Activated T-cell treated with anti-CD3 and anti-CD28 coated beads, Interleukin-2, amount 50 U/mL, for 24 hours (primary cell): ENCODE data around the gene PSEN2.

Experiments used
- DNase-seq: peaks from one replicate; pipeline ENCODE4 v3.0.0-alpha.2; 2020
- H3K27ac Mint-ChIP-seq: 2 replicates; pipeline ENCODE4 v1.8.0; 2020; ENCODE audit warnings: mild to moderate bottlenecking, mixed read lengths
- H3K27me3 Mint-ChIP-seq: 2 replicates; pipeline ENCODE4 v1.8.0; 2020; ENCODE audit warnings: mixed read lengths
- H3K36me3 Mint-ChIP-seq: 2 replicates; pipeline ENCODE4 v1.8.0; 2020; ENCODE audit warnings: low read depth, mixed read lengths
- H3K4me1 Mint-ChIP-seq: 2 replicates; pipeline ENCODE4 v1.8.0; 2020; ENCODE audit warnings: low read depth, mixed read lengths
- H3K4me3 Mint-ChIP-seq: 2 replicates; pipeline ENCODE4 v1.8.0; 2020; ENCODE audit warnings: mild to moderate bottlenecking, moderate library complexity, mixed read lengths
- H3K9me3 Mint-ChIP-seq: 2 replicates; pipeline ENCODE4 v1.8.0; 2020; ENCODE audit warnings: mixed read lengths

The PSEN2 gene

GRCh38 chr1:226888021-226888420, 17.6 kb downstream of the PSEN2 start:
- H3K4me1 Mint-ChIP-seq = peaks cover 32% of the 10 kb centered on the region
- H3K36me3 Mint-ChIP-seq = peaks cover 8% of the 10 kb centered on the region
- H3K4me3 Mint-ChIP-seq = no peak overlapping the region
- DNase-seq = no peak
- no peaks in the 10 kb centered on the region for H3K9me3 Mint-ChIP-seq
- no peak overlapping the region for H3K27ac Mint-ChIP-seq
- H3K27me3 Mint-ChIP-seq = no peaks in the 10 kb centered on the region

GRCh38 chr1:226888816-226889215, 18.4 kb downstream of the PSEN2 start:
- Mint-ChIP-seq H3K27me3 (no peaks in the 10 kb centered on the region), H3K27ac (no peak overlapping the region), H3K36me3 (peaks cover 8% of the 10 kb centered on the region), H3K4me3 (no peak overlapping the region), H3K9me3 (no peaks in the 10 kb centered on the region), H3K4me1 (peaks cover 25% of the 10 kb centered on the region)
- no peak for DNase-seq

GRCh38 chr1:226889616-226890330, 19.4 kb downstream of the PSEN2 start:
- Mint-ChIP-seq H3K36me3 (peaks cover 8% of the 10 kb centered on the region), H3K4me1 (peaks cover 15% of the 10 kb centered on the region), H3K4me3 (no peak overlapping the region), H3K27me3 (no peaks in the 10 kb centered on the region), H3K9me3 (no peaks in the 10 kb centered on the region), H3K27ac (no peak overlapping the region)
- DNase-seq = no peak

GRCh38 chr1:226890331-226891108, 20.1 kb downstream of the PSEN2 start:
- DNase-seq = no peak
- Mint-ChIP-seq H3K9me3 (no peaks in the 10 kb centered on the region), H3K4me1 (peaks cover 7% of the 10 kb centered on the region), H3K27ac (no peak overlapping the region), H3K27me3 (no peaks in the 10 kb centered on the region), H3K4me3 (no peak overlapping the region), H3K36me3 (peaks cover 8% of the 10 kb centered on the region)

GRCh38 chr1:226891346-226891745, 20.9 kb downstream of the PSEN2 start:
- H3K36me3 Mint-ChIP-seq = peaks cover 8% of the 10 kb centered on the region

GRCh38 chr1:226891846-226892523, 21.6 kb downstream of the PSEN2 start:
- Mint-ChIP-seq H3K4me1 (no peaks in the 10 kb centered on the region), H3K36me3 (peaks cover 8% of the 10 kb centered on the region), H3K4me3 (no peak overlapping the region), H3K9me3 (no peaks in the 10 kb centered on the region), H3K27ac (no peak overlapping the region), H3K27me3 (no peaks in the 10 kb centered on the region)
- DNase-seq = no peak

More at GRCh38 chr1:226891346-226891745, 20.9 kb downstream of the PSEN2 start:
- no peaks in the 10 kb centered on the region for H3K9me3 Mint-ChIP-seq
- H3K4me3 Mint-ChIP-seq = no peak overlapping the region
- H3K27ac Mint-ChIP-seq = no peak overlapping the region
- DNase-seq = no peak
- H3K4me1 Mint-ChIP-seq = peaks cover under 1% of the 10 kb centered on the region
- no peaks in the 10 kb centered on the region for H3K27me3 Mint-ChIP-seq

- H3K9me3 Mint-ChIP-seq = no peaks in the 10 kb centered on the region
- no peak for DNase-seq
- H3K4me1 Mint-ChIP-seq = no peaks in the 10 kb centered on the region
- no peak overlapping the region for H3K27ac Mint-ChIP-seq
- no peak overlapping the region for H3K4me3 Mint-ChIP-seq
- peaks cover 8% of the 10 kb centered on the region for H3K36me3 Mint-ChIP-seq
- H3K27me3 Mint-ChIP-seq = no peaks in the 10 kb centered on the region
These were observed 22.1 kb downstream of the PSEN2 start for GRCh38 chr1:226892524-226892875.

GRCh38 chr1:226893936-226894335, 23.5 kb downstream of the PSEN2 start:
- H3K4me1 Mint-ChIP-seq = no peaks in the 10 kb centered on the region
- peaks cover 4% of the 10 kb centered on the region for H3K36me3 Mint-ChIP-seq
- no peaks in the 10 kb centered on the region for H3K27me3 Mint-ChIP-seq
- H3K27ac Mint-ChIP-seq = no peak overlapping the region
- no peaks in the 10 kb centered on the region for H3K9me3 Mint-ChIP-seq
- DNase-seq = no peak
- no peak overlapping the region for H3K4me3 Mint-ChIP-seq

GRCh38 chr1:226894826-226895225, 24.4 kb downstream of the PSEN2 start:
- no peaks in the 10 kb centered on the region for H3K27me3 Mint-ChIP-seq
- no peak for DNase-seq
- H3K4me1 Mint-ChIP-seq = no peaks in the 10 kb centered on the region
- peaks cover 6% of the 10 kb centered on the region for H3K36me3 Mint-ChIP-seq
- no peak overlapping the region for H3K27ac Mint-ChIP-seq
- no peak overlapping the region for H3K4me3 Mint-ChIP-seq
- no peaks in the 10 kb centered on the region for H3K9me3 Mint-ChIP-seq

- Mint-ChIP-seq H3K36me3 (peaks cover 6% of the 10 kb centered on the region), H3K4me3 (no peak overlapping the region), H3K4me1 (no peaks in the 10 kb centered on the region), H3K27me3 (no peaks in the 10 kb centered on the region), H3K27ac (no peak overlapping the region), H3K9me3 (no peaks in the 10 kb centered on the region)
- no peak for DNase-seq
These were observed 25.2 kb downstream of the PSEN2 start for GRCh38 chr1:226895644-226896043.

GRCh38 chr1:226898246-226898645, 27.8 kb downstream of the PSEN2 start:
- no peak overlapping the region for H3K27ac Mint-ChIP-seq
- H3K36me3 Mint-ChIP-seq = peaks cover 2% of the 10 kb centered on the region
- no peaks in the 10 kb centered on the region for H3K27me3 Mint-ChIP-seq
- no peak overlapping the region for H3K4me3 Mint-ChIP-seq
- H3K4me1 Mint-ChIP-seq = no peaks in the 10 kb centered on the region
- no peak for DNase-seq
- no peaks in the 10 kb centered on the region for H3K9me3 Mint-ChIP-seq

- Mint-ChIP-seq H3K27ac (no peak overlapping the region), H3K36me3 (peaks cover 2% of the 10 kb centered on the region), H3K9me3 (no peaks in the 10 kb centered on the region), H3K4me3 (no peak overlapping the region), H3K27me3 (no peaks in the 10 kb centered on the region), H3K4me1 (no peaks in the 10 kb centered on the region)
- DNase-seq = no peak
These were observed 31.0 kb downstream of the PSEN2 start for GRCh38 chr1:226901421-226901820.

GRCh38 chr1:226902601-226903000, 32.2 kb downstream of the PSEN2 start:
- Mint-ChIP-seq H3K27me3 (no peaks in the 10 kb centered on the region), H3K36me3 (peaks cover 2% of the 10 kb centered on the region), H3K9me3 (no peaks in the 10 kb centered on the region), H3K4me1 (no peaks in the 10 kb centered on the region), H3K4me3 (no peak overlapping the region), H3K27ac (no peak overlapping the region)
- DNase-seq = no peak

GRCh38 chr1:226903819-226904716, 33.7 kb downstream of the PSEN2 start:
- H3K4me1 Mint-ChIP-seq = no peaks in the 10 kb centered on the region

More at GRCh38 chr1:226903819-226904716, 33.7 kb downstream of the PSEN2 start:
- Mint-ChIP-seq H3K36me3 (peaks cover 2% of the 10 kb centered on the region), H3K27ac (no peak overlapping the region), H3K9me3 (no peaks in the 10 kb centered on the region), H3K27me3 (no peaks in the 10 kb centered on the region), H3K4me3 (no peak overlapping the region)
- no peak for DNase-seq
